Measurements from ENCODE around the gene DLGAP3.
"Not testable (repeated sequence)": the region's sequence is repeated elsewhere in the genome, so short reads cannot be mapped to it uniquely, and the experiment has no call there.

Gene DLGAP3

GRCh38 chr1:34929497-34929852 lies at the start of gene DLGAP3:
TSS of gene DLGAP3 (minus strand) at chr1:34929650. CDS start at chr1:34905383, 24,267 bp downstream.
- peak; percentile 3 for DNase-seq

GRCh38 chr1:34978921-34979320 lies 49.5 kb upstream of the DLGAP3 start:
- DNase-seq: no peak

GRCh38 chr1:34977858-34978257 lies 48.4 kb upstream of the DLGAP3 start:
- DNase-seq: no peak

- no peak for DNase-seq
Measured at GRCh38 chr1:34977210-34977471, 47.7 kb upstream of the DLGAP3 start.

- no peak for DNase-seq
Measured at GRCh38 chr1:34976384-34977209, 47.1 kb upstream of the DLGAP3 start.

GRCh38 chr1:34975771-34976170 lies 46.3 kb upstream of the DLGAP3 start:
- no peak for DNase-seq

- no peak for DNase-seq
Measured at GRCh38 chr1:34975338-34975737, 45.9 kb upstream of the DLGAP3 start.

- DNase-seq: no peak
Measured at GRCh38 chr1:34974626-34975025, 45.2 kb upstream of the DLGAP3 start.

GRCh38 chr1:34973326-34973725 lies 43.9 kb upstream of the DLGAP3 start:
- DNase-seq: no peak

- DNase-seq: no peak
Measured at GRCh38 chr1:34970829-34971228, 41.4 kb upstream of the DLGAP3 start.

- DNase-seq: no peak
Measured at GRCh38 chr1:34970220-34970735, 40.8 kb upstream of the DLGAP3 start.

GRCh38 chr1:34968297-34968696 lies 38.8 kb upstream of the DLGAP3 start:
- DNase-seq: not testable (repeated sequence)

GRCh38 chr1:34967672-34968071 lies 38.2 kb upstream of the DLGAP3 start:
- DNase-seq: not testable (repeated sequence)

- no peak for DNase-seq
Measured at GRCh38 chr1:34965597-34965996, 36.1 kb upstream of the DLGAP3 start.

GRCh38 chr1:34950428-34950827 lies 21.0 kb upstream of the DLGAP3 start:
- no peak for DNase-seq

- DNase-seq: not testable (repeated sequence)
Measured at GRCh38 chr1:34948739-34949138, 19.3 kb upstream of the DLGAP3 start.

GRCh38 chr1:34947641-34948314 lies 18.3 kb upstream of the DLGAP3 start:
- DNase-seq: not testable (repeated sequence)

GRCh38 chr1:34946211-34946610 lies 16.8 kb upstream of the DLGAP3 start:
- DNase-seq: no peak

GRCh38 chr1:34941798-34942197 lies 12.3 kb upstream of the DLGAP3 start:
- not testable (repeated sequence) for DNase-seq

- no peak for DNase-seq
Measured at GRCh38 chr1:34930702-34931071, 1.2 kb upstream of the DLGAP3 start.

GRCh38 chr1:34929853-34930701 lies 627 bp upstream of the DLGAP3 start:
- DNase-seq: no peak

GRCh38 chr1:34928699-34929496 lies 552 bp downstream of the DLGAP3 start:
- no peak for DNase-seq

Data from stimulated activated CD4-positive, alpha-beta T cell treated with anti-CD3 and anti-CD28 coated beads, Interleukin-12 subunit alpha, Interleukin-12 subunit beta, amount 100 ng/mL, for 4 hours (primary cell).